ENCODE measurements around the gene NFIL3. TPM values are rescaled to one million over a fixed set of nuclear protein-coding genes. Genes with fewer than 3 reads are reported as not detected.

The NFIL3 gene
- total RNA-seq, 1 donor from 2014 or later: 30.4 TPM

DNA sequence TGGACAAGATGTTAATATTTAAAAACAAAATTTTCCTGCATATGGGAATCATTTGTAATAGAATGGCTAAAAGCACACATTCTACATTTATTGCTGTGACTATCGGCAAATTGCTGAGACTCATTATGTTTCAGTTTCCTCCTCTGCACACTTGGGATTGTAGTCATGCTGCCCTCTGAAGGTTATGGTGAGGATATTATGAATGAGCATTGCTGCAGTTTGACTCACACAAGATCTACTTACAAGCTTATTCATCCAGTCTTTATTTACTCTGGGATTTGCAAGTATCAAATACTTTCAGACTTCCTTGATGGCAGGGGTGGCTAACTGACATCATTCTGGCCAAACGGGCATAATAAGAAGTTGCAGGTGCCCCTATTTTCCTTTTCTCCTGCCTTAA, 9.5 kb upstream of the NFIL3 start:
- TF ChIP-seq, protein P1, sequence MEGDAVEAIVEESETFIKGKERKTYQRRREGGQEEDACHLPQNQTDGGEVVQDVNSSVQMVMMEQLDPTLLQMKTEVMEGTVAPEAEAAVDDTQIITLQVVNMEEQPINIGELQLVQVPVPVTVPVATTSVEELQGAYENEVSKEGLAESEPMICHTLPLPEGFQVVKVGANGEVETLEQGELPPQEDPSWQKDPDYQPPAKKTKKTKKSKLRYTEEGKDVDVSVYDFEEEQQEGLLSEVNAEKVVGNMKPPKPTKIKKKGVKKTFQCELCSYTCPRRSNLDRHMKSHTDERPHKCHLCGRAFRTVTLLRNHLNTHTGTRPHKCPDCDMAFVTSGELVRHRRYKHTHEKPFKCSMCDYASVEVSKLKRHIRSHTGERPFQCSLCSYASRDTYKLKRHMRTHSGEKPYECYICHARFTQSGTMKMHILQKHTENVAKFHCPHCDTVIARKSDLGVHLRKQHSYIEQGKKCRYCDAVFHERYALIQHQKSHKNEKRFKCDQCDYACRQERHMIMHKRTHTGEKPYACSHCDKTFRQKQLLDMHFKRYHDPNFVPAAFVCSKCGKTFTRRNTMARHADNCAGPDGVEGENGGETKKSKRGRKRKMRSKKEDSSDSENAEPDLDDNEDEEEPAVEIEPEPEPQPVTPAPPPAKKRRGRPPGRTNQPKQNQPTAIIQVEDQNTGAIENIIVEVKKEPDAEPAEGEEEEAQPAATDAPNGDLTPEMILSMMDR (conservative IDR thresholded peaks at IDR 0.05): peak; percentile 44
- Mint-ChIP-seq H3K9me3 (no peaks in the 10 kb centered on the region), H3K27me3 (peaks cover 12% of the 10 kb centered on the region), H3K4me1 (ENCODE audit: unreplicated experiment) (no peaks in the 10 kb centered on the region), H3K27ac (no peak overlapping the region), H3K36me3 (no peaks in the 10 kb centered on the region), H3K4me3 (no peak overlapping the region)
- DNase-seq (ENCODE audit: extremely low spot score, unreplicated experiment): no peak

DNA sequence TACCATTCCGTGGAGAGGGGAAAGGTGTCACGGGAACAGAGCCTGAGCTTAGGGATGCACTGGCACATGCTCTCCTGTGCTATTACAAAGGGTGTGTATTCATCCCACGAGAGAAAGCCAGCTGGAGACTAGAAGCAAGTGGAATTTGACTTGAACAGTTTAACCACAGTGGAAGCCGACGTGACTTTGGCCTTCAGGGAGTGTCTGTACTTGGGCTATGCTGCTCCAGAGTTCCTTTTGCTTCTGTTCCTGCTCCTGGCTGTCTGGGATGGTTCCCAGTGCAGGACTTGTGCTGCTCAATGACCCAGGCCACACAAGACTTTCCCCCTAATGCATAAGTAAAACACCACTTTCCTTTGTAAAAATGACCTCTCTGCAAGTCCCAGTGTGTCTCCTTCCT, 7.9 kb upstream of the NFIL3 start:
- no peak for DNase-seq (ENCODE audit: extremely low spot score, unreplicated experiment)
- no peak overlapping the region for H3K4me3 Mint-ChIP-seq
- H3K27ac Mint-ChIP-seq: no peak overlapping the region
- no peaks in the 10 kb centered on the region for H3K4me1 Mint-ChIP-seq (ENCODE audit: unreplicated experiment)
- H3K36me3 Mint-ChIP-seq: no peaks in the 10 kb centered on the region
- H3K9me3 Mint-ChIP-seq: no peaks in the 10 kb centered on the region
- peaks cover 12% of the 10 kb centered on the region for H3K27me3 Mint-ChIP-seq
- TF ChIP-seq, protein P1 (conservative IDR thresholded peaks at IDR 0.05): no peak

DNA sequence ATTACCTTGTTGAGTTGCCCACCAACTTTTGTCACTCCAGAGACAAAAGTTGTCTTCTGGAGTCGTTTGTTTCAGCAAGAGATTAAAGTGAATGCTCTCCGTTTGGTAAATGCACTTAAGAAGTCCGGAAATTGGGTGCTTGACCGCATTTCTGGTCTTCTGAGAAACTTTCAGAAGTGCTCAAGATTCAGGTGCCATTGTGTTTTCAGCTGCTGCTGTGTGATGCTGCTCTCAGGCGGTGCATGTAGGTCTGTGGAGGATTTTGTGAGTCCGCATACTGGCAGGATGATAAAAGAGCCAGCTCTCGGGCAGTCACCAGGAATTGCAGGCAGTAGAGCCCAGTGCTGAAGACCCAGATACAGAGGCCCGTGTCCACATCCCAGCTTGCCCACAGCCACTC, 5.9 kb upstream of the NFIL3 start:
- no peak for DNase-seq (ENCODE audit: extremely low spot score, unreplicated experiment)
- Mint-ChIP-seq H3K27me3 (peaks cover 32% of the 10 kb centered on the region), H3K27ac (no peak overlapping the region), H3K36me3 (no peaks in the 10 kb centered on the region), H3K4me3 (no peak overlapping the region), H3K4me1 (ENCODE audit: unreplicated experiment) (peaks cover 7% of the 10 kb centered on the region), H3K9me3 (no peaks in the 10 kb centered on the region)
- TF ChIP-seq, protein P1 (conservative IDR thresholded peaks at IDR 0.05): no peak

DNA sequence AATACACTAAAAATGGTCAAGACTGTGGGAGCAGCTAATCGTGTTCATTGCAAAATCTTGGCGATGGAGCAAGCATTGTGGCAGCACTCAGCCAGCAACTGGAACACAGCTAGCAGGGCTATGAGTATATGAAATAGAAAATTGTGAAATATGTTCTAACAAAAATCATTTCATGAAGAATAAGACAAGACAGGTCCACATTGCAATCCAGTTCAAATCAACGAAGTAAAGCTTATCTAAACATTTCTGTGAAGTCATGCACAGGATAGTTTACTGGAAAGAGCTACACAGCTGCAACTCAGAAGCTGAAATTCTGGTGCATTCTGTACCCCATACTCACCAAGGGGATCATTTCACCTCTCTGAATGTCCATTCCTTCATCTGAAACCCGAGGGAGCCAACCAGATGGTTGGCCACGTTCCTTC, 5.3 kb upstream of the NFIL3 start:
- Mint-ChIP-seq H3K4me3 (no peak overlapping the region), H3K4me1 (ENCODE audit: unreplicated experiment) (peaks cover 7% of the 10 kb centered on the region), H3K9me3 (no peaks in the 10 kb centered on the region), H3K27ac (no peak overlapping the region), H3K36me3 (no peaks in the 10 kb centered on the region), H3K27me3 (peaks cover 33% of the 10 kb centered on the region)
- DNase-seq (ENCODE audit: extremely low spot score, unreplicated experiment): no peak
- TF ChIP-seq, protein P1 (conservative IDR thresholded peaks at IDR 0.05): no peak

DNA sequence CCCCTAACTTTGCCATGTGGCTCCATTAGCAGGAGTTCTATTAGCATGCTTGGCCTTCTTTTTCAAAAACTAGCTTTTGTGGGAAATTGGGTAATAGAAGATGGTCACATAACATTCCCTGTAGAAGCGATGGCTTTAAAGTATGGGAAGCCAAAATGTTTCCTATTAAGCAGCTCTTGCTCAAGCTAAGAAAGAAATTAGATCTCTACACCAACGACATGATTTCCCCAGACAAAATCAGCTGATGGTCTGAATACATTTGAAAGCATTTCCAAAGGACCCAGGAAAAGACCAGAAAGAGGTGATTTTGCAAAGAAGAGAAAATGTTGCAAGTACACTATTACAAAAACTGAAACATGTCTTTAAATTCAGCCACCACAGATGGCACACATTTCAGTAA, 4.8 kb upstream of the NFIL3 start:
- Mint-ChIP-seq H3K4me1 (ENCODE audit: unreplicated experiment) (peaks cover 7% of the 10 kb centered on the region), H3K36me3 (no peaks in the 10 kb centered on the region), H3K9me3 (no peaks in the 10 kb centered on the region), H3K27ac (no peak overlapping the region), H3K27me3 (peaks cover 33% of the 10 kb centered on the region), H3K4me3 (peak overlapping the region; percentile 39)
- TF ChIP-seq, protein P1 (conservative IDR thresholded peaks at IDR 0.05): no peak
- no peak for DNase-seq (ENCODE audit: extremely low spot score, unreplicated experiment)

DNA sequence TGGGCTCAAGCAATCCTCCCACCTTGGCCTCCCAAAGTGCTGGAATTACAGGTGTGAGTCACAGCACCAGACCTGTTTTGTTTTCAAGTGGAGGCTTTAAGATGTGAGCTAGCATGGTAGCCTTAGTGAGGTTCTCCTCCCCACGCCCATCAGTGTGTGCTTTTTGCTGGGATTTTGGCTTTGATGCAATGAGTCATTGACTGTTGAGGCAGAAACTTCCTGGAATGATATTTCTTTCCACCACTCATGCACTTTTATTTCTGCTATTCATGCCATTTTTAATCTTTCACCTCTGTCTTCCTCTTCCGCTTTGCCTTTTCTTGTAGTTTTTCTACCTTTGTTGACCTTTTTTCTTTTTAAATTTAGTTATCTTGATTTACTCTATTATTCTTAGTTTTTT, 4.2 kb upstream of the NFIL3 start:
- DNase-seq (ENCODE audit: extremely low spot score, unreplicated experiment): no peak
- peaks cover 33% of the 10 kb centered on the region for H3K27me3 Mint-ChIP-seq
- peak overlapping the region; percentile 39 for H3K4me3 Mint-ChIP-seq
- no peaks in the 10 kb centered on the region for H3K36me3 Mint-ChIP-seq
- no peak overlapping the region for H3K27ac Mint-ChIP-seq
- TF ChIP-seq, protein P1 (conservative IDR thresholded peaks at IDR 0.05): no peak
- no peaks in the 10 kb centered on the region for H3K9me3 Mint-ChIP-seq
- H3K4me1 Mint-ChIP-seq (ENCODE audit: unreplicated experiment): peaks cover 7% of the 10 kb centered on the region
